Thymus (tissue), 11 donors: Measurements from ENCODE around the gene FIBP. TPM values are rescaled to one million over a fixed set of nuclear protein-coding genes. Genes with fewer than 3 reads are reported as not detected.

Experiments used
- DNase-seq, 9 donors: peaks; one replicate each; pipeline ENCODE4 v3.0.0-alpha.2; 2013; ENCODE audit warnings: low spot score in 9 of 9, low read depth in 6 of 9, missing footprints in 1 of 9
- H3K27ac ChIP-seq, 2 donors: one replicate each; pipeline ENCODE4 v1.5.1; 2013; ENCODE audit warnings: control low read depth in 1 of 2, low read depth in 1 of 2, low read length in 1 of 2, mild to moderate bottlenecking in 1 of 2, moderate library complexity in 1 of 2
- H3K27me3 ChIP-seq, 2 donors: one replicate each; pipeline ENCODE4 v1.5.1; 2013; ENCODE audit warnings: low read length in 1 of 2; ENCODE audit not compliant: control insufficient read depth in 2 of 2, insufficient read depth in 1 of 2
- H3K36me3 ChIP-seq, 2 donors: one replicate each; pipeline ENCODE4 v1.5.1; 2013; ENCODE audit warnings: low read length in 1 of 2, mild to moderate bottlenecking in 1 of 2, moderate library complexity in 1 of 2; ENCODE audit not compliant: control insufficient read depth in 2 of 2, insufficient read depth in 2 of 2
- H3K4me1 ChIP-seq, 2 donors: one replicate each; pipeline ENCODE4 v1.5.1; 2013; ENCODE audit warnings: low read length in 2 of 2; ENCODE audit not compliant: control insufficient read depth in 2 of 2, insufficient read depth in 2 of 2
- H3K4me3 ChIP-seq, 2 donors: one replicate each; pipeline ENCODE4 v1.5.1; 2013; ENCODE audit warnings: low read length in 2 of 2, control low read depth in 1 of 2, mild to moderate bottlenecking in 1 of 2
- H3K9me3 ChIP-seq, 2 donors: one replicate each; pipeline ENCODE4 v1.5.1; 2013; ENCODE audit warnings: low read length in 1 of 2, mild to moderate bottlenecking in 1 of 2; ENCODE audit not compliant: control insufficient read depth in 2 of 2, insufficient read depth in 1 of 2
- WGBS: extraction: QIAGEN DNeasy Blood & Tissue Kit; methylation state at CpG from one replicate; pipeline ENCODE4 v1.1.7; 2013; 5-methylcytosine and 5-hydroxymethylcytosine counted together
- polyA plus RNA-seq: library from polyadenylated mRNA; stranded (reverse); fragments of 200-250 nt; gene quantifications from one replicate; pipeline ENCODE4 v1.2.3, GENCODE V29; 2013
- total RNA-seq: library from RNA; stranded (reverse); fragments of 120-200 nt; gene quantifications from one replicate; pipeline ENCODE4 v1.2.4, GENCODE V29; 2013
- donor health status: healthy.

FIBP gene
- total and polyA plus RNA-seq, 2 donors: 70.9 to 71.0 TPM

- WGBS: 97% methylated on average over 5 of the region's 5 CpGs
- Histone ChIP-seq H3K36me3 (no peaks in the 10 kb centered on the region), H3K27ac (no peak overlapping the region), H3K27me3 (peaks cover 0 to 12% of the 10 kb centered on the region in 2 donors), H3K4me3 (no peak overlapping the region), H3K4me1 (peaks cover 0 to 23% of the 10 kb centered on the region in 2 donors), H3K9me3 (no peaks in the 10 kb centered on the region)
- no peak for DNase-seq
Measured at GRCh38 chr11:65906602-65907001, 18.3 kb upstream of the FIBP start.

- no peak overlapping the region for H3K27ac ChIP-seq
- WGBS: 92% methylated on average over 8 of the region's 8 CpGs
- H3K36me3 ChIP-seq: no peaks in the 10 kb centered on the region
Measured at GRCh38 chr11:65903715-65904114, 15.4 kb upstream of the FIBP start.

GRCh38 chr11:65903068-65903481 is 14.8 kb upstream of the FIBP start:
- Histone ChIP-seq H3K27ac (no peak overlapping the region), H3K4me1 (peaks cover 18 to 42% of the 10 kb centered on the region in 2 donors), H3K9me3 (no peaks in the 10 kb centered on the region), H3K36me3 (no peaks in the 10 kb centered on the region), H3K27me3 (peaks cover 22 to 46% of the 10 kb centered on the region in 2 donors), H3K4me3 (no peak overlapping the region)
- no peak for DNase-seq
- WGBS: 32% methylated on average over 5 of the region's 5 CpGs

More at GRCh38 chr11:65903715-65904114, 15.4 kb upstream of the FIBP start:
- DNase-seq: no peak
- peaks cover 18 to 39% of the 10 kb centered on the region in 2 donors for H3K4me1 ChIP-seq
- H3K27me3 ChIP-seq: peaks cover 17 to 39% of the 10 kb centered on the region in 2 donors
- no peaks in the 10 kb centered on the region for H3K9me3 ChIP-seq
- no peak overlapping the region for H3K4me3 ChIP-seq

GRCh38 chr11:65900899-65901180 is 12.6 kb upstream of the FIBP start:
- Histone ChIP-seq H3K4me1 (peaks cover 18 to 42% of the 10 kb centered on the region in 2 donors), H3K9me3 (no peaks in the 10 kb centered on the region), H3K27ac (no peak overlapping the region), H3K4me3 (no peak overlapping the region), H3K36me3 (no peaks in the 10 kb centered on the region), H3K27me3 (peaks cover 22 to 61% of the 10 kb centered on the region in 2 donors)
- 93% methylated on average over 11 of the region's 11 CpGs for WGBS
- no peak for DNase-seq

- peak within 1 kb of the TSS in 1 of 2 donors; percentile 49 for H3K27ac ChIP-seq
- H3K27me3 ChIP-seq: peaks cover 22 to 65% of the 10 kb centered on the region in 2 donors
- H3K4me1 ChIP-seq: peaks cover 18 to 42% of the 10 kb centered on the region in 2 donors
- no peaks in the 10 kb centered on the region for H3K36me3 ChIP-seq
- 2% methylated on average over 80 of the region's 80 CpGs for WGBS
- H3K9me3 ChIP-seq: no peaks in the 10 kb centered on the region
- peak in 7 of 9 donors; percentile 64 to 88 (median 80) for DNase-seq
- H3K4me3 ChIP-seq: peak within 1 kb of the TSS; percentile 32 to 58
Measured at GRCh38 chr11:65900125-65900898, 12.0 kb upstream of the FIBP start, which contains the start of gene FOSL1. FOSL1 (minus strand) TSS chr11:65900388; CDS start chr11:65900339, 49 bp downstream.

GRCh38 chr11:65899356-65900124 is 11.3 kb upstream of the FIBP start:
- Histone ChIP-seq H3K9me3 (no peaks in the 10 kb centered on the region), H3K4me1 (peaks cover 18 to 42% of the 10 kb centered on the region in 2 donors), H3K36me3 (no peaks in the 10 kb centered on the region), H3K27me3 (peaks cover 22 to 65% of the 10 kb centered on the region in 2 donors), H3K4me3 (peak overlapping the region in 1 of 2 donors; percentile 58), H3K27ac (peak overlapping the region in 1 of 2 donors; percentile 31)
- 4% methylated on average over 78 of the region's 78 CpGs for WGBS
- peak in 3 of 9 donors; percentile 66 to 76 (median 68) for DNase-seq

GRCh38 chr11:65898656-65899355 is 10.5 kb upstream of the FIBP start:
- no peak for DNase-seq
- WGBS: 31% methylated on average over 28 of the region's 28 CpGs
- Histone ChIP-seq H3K9me3 (no peaks in the 10 kb centered on the region), H3K27me3 (peaks cover 22 to 65% of the 10 kb centered on the region in 2 donors), H3K27ac (no peak overlapping the region), H3K4me3 (peak overlapping the region in 1 of 2 donors; percentile 58), H3K4me1 (peaks cover 23 to 49% of the 10 kb centered on the region in 2 donors), H3K36me3 (no peaks in the 10 kb centered on the region)

- H3K4me3 ChIP-seq: no peak overlapping the region
- H3K4me1 ChIP-seq: peaks cover 37 to 54% of the 10 kb centered on the region in 2 donors
- WGBS: 95% methylated on average over 4 of the region's 4 CpGs
- H3K27me3 ChIP-seq: peaks cover 22 to 57% of the 10 kb centered on the region in 2 donors
- H3K9me3 ChIP-seq: no peaks in the 10 kb centered on the region
- H3K36me3 ChIP-seq: no peaks in the 10 kb centered on the region
- H3K27ac ChIP-seq: no peak overlapping the region
- DNase-seq: no peak
Measured at GRCh38 chr11:65897020-65897471, 8.8 kb upstream of the FIBP start.
